GM18861 (cell line): ENCODE data around the gene SLC29A4.

Experiments
- ATAC-seq: cut with Tn5 transposase; IDR thresholded peaks from one replicate; pipeline ENCODE4 v1.9.1; 2021; ENCODE audit not compliant: unreplicated experiment

SLC29A4 gene

DNA sequence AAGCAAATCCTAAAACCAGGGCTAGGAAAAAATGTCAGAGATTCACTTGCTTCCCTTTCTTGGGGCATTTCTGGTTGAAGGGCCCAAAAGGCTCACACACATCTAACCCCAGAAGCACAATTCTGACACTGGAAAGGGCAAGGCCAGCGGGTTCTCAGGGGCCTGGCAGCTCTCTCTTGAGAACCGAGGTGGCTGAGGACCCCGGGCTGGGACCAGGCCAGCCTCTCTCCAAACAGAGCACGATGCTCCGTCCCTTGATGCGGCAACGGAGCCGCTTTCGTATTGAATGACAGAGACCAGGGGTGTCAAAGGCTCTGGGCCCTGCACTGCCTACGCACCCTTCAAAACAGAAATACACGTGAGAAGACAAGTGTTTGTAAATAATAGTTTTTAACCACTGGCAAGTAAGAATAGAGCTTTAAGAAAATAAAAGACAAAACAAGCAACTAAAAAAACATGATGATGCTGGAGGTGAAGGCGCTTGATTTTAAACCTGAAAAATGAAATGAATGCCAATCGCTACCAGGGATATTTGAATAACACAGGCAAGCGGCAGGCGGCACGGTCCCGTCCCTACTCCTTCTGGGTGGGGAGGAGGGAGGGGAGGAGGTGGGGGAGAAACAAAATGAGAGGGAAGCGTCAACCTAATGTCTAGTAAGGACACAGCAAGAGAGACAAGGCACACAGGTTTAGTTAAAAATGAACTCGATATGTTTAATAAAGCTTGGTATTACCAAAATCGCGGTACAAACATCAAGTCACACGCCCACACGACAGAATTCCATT, 68.0 kb downstream of the SLC29A4 start:
- ATAC-seq = no peak

DNA sequence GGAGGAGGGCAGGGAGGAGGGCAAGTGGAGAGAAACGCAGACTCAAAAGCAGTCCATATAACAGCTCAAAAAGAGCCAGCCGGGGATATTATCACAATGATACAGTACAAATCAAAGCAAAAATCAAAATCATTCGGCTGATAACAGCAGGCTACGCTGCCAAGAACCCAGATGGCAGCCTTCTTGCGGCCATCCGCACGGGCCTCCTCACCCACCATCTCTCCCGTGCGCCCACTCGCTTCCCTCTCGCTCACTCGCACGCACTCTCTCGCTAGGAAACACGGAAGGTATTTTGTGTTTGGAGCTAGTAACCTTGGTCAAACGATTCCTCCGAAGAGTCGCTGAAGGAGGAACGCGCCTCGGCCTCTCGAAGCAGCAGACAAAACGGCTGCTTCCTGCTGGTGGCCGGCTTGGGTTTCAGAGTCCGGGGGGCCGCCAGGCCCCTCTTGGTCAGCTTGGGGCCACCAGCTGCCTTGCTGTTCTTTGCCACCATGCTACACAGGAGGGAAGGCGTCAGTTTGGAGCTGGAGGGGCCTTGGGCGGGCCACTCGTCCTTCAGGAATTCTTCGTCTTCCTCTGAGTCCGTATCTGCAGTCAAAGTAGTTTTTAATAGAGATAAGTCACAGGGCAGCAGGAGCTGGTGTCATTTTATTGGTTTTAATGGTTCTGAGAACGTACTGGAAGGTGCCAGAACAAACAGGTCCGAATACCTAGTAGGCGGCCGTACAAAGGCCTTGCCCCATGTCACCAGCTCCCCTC, 68.9 kb downstream of the SLC29A4 start:
- no peak for ATAC-seq

DNA sequence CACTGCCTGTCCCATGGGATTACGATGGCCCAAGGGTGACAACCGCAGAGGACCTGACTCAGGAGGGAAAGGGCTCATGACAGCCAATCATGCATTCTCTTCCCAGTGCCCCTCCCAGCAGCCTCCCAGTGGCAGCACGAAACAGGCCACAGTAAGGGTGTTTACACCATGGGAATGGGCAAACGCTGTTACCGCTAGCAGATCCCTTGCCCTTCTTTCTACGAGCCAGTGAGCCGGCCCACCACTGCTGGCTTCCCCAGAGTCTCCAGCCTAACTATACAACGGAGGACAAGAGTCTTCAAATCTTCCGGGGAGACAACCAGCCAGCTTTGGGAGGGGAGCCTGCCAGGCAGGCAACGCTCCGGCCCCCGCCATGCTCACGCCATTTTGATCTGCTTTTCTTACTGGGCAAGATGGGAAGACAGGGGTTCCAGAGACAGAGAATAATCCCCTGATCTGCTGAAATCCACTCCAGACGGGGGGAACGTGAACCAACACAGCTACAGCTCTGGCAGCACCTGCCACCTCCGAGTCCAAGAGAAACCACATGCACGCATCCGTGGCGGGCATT, 69.8 kb downstream of the SLC29A4 start:
- no peak for ATAC-seq

DNA sequence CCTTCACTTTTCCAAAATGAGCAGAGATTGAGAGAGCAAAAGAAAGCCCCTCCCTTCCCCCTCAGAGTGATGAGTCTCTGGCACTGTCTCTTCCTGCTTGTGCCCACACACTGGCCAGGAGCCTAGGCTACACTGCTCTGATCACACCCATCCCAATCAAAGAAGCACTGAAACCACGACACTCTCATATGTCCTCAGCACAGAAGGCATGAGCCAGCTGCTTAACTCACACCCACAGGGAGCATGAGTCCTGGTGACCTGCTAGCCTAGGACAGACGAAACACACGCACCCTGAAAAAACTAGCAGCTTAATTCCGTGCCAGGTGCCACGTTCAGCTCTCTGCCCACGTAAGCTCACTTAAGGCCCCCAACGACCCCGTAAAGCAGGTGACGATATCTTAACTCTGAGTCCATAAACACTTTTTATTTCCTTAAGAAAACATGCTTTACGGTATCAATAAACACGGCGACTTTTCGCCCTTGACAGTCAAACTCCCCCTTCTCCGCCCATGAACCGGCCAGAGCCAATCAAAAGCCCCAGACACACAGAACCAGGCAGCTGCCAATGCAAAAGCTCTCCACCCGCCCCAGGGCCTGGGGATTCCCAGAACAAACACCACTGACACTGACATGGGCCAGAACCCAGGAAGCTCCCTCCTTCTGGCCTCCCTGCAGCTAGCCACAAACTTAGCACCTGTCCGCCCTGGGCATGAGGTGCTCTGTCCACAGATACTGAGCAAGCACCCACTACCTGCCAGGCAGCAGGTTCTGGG, 71.9 kb downstream of the SLC29A4 start:
- no peak for ATAC-seq
